HG03095 (cell line): ENCODE results near the gene AQP1.

Experiments
- ATAC-seq: cut with Tn5 transposase; IDR thresholded peaks from one replicate; pipeline ENCODE4 v1.9.1; 2021; ENCODE audit warnings: moderate library complexity; ENCODE audit not compliant: unreplicated experiment

Gene AQP1

GRCh38 chr7:30918676-30919075, 7.0 kb downstream of the AQP1 start:
- no peak for ATAC-seq

- ATAC-seq = no peak
Measured at GRCh38 chr7:30920021-30920583, 8.4 kb downstream of the AQP1 start.

DNA sequence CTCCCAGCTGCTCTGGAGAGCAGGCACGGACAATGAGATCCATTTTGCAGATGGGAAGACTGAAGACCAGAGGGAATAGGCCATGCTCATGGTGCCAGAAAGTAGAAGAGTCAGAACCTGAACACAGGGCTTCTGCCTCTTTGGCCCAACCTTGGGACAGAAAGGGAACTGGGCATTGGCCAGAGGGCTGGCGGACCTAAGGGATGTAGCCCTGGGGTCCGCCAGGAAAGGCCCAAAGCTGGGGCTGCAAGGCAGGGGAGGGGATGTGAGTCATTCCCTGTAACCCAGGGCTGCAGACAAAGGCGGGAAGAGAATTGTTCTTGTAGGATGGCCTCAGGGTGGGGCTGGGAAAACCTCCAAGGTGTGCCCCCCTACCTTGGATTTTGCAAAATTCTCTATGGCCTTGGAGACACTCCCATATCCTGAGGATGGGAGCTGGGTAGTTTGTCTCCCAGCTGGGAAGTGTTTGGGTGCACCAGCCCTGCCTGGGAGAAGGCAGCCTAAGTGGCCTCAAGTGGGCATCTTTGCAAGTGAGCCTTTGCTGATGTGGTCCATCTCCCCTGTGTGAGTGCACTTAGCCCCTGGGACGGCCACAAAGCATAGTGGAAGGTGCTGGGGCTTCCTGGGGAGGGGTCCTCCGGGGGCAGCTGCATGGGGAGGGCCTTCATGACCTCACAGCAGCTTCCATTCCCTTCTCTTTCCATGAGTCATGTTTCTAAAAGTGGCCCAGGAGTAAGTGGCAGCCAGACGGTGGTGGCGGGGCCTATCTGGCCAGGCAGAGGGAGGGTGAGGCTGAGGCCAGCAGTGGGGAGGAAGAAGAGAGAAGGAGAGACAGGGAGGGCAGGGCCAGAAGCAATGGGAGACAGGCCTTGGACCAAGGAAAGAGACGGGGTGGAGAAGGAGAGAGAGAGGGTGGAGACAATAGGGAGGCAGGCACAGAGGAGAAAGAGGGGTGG, 9.2 kb downstream of the AQP1 start:
- no peak for ATAC-seq

DNA sequence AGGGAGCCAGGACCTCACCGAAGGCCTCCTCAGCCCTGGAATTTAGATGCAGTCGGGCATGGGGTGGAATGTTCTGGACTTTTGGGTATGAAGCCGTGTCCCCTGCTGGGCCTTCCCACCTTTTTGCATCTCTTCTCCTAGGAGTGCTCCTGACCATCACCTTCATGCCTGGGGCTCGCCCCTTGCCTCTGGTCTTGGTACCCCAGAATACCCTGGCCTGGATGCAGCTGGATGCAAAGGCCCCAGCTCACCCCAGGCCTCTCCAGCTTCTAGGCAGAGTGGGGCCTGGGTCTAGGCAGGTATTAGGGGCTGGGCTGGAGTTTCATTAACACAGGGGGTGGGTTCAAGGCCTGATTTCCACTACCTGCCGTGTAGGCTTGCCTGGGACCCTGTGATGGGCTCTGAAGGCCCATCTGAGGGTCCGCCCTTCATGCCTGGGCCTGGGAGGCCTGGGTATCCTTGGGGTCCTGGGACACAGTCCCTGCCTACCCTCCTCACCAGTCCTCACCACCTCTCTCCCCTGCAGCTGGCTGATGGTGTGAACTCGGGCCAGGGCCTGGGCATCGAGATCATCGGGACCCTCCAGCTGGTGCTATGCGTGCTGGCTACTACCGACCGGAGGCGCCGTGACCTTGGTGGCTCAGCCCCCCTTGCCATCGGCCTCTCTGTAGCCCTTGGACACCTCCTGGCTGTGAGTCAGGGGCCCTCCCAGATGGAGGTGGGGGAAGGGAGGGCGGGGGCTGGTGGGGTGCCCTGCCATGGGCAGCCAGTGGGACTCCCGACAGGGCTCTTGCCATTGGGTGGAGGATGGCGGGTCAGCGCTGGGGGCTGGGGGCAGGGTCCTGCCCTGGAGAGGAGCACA, 10.1 kb downstream of the AQP1 start:
- no peak for ATAC-seq

- ATAC-seq = no peak
Measured at GRCh38 chr7:30922596-30922995, 10.9 kb downstream of the AQP1 start.

DNA sequence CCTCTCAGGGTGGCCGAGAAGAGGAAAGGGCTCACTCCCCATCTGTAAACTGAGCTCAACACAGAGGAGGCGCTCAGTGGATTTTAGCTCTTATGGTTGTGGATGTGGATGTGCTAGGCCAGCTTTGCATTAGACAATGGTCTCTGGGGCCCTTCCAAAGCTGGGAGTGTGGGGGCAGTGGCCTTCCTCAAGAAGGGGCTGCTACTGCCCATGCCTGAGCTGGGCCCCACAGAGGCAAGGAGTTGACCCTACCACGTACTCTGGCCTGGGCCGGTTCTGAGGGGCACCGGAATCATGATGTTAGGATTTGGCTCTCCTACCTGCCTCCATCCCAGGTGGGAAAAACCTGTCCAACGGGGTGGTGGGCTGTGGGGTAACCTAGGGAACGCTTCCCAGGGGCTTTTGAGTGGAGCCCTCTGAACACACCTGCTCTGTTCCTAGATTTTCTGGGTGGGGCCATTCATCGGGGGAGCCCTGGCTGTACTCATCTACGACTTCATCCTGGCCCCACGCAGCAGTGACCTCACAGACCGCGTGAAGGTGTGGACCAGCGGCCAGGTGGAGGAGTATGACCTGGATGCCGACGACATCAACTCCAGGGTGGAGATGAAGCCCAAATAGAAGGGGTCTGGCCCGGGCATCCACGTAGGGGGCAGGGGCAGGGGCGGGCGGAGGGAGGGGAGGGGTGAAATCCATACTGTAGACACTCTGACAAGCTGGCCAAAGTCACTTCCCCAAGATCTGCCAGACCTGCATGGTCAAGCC, 11.5 kb downstream of the AQP1 start:
- no peak for ATAC-seq

- ATAC-seq = no peak
Measured at GRCh38 chr7:30923774-30924413, 12.2 kb downstream of the AQP1 start.

DNA sequence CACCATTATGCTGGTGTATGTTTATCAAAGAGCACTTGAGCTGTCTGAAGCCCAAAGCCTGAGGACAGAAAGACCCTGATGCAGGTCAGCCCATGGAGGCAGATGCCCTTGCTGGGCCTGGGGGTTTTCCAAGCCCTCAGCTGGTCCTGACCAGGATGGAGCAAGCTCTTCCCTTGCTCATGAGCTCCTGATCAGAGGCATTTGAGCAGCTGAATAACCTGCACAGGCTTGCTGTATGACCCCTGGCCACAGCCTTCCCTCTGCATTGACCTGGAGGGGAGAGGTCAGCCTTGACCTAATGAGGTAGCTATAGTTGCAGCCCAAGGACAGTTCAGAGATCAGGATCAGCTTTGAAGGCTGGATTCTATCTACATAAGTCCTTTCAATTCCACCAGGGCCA, 13.0 kb downstream of the AQP1 start:
- no peak for ATAC-seq

- ATAC-seq = no peak
Measured at GRCh38 chr7:30925117-30925516, 13.5 kb downstream of the AQP1 start.

DNA sequence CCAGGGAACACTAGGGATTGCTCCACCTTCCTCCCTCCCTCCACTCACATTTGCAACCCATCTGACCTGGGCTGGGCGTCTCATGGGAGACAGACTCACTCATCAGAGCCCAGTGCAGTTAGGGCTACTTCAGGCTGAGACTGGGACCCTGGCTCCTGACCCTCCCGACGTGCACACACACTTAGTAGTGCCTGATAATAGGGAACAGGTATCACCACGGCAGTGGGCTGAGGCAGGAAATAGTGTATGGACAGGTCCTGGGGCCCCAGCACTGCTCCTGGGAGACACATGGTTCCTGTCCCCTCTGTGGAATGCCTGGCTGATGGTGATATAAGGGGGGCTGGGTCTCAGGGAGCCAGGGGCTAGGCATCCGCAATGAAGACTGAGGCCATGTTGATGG, 14.3 kb downstream of the AQP1 start:
- ATAC-seq = no peak

DNA sequence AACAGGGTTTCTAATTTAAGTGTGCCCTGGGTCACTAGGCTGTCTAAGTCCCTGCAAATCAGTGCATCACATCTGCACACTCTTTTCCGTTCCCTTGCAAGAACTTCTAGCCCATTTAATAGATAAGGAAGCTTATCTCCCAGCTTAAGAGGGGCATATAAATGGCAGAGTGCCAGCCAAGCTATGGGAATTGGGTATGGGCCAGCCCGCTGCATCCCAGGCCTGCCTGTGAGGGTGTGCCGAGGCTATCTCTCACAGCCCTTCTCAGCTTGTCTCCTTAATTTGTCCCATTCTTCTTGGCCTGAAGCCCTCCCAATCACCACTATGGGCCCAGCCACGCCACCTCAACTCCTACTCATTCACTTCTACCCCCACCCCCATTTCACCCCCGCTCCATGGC, 14.7 kb downstream of the AQP1 start:
- no peak for ATAC-seq

DNA sequence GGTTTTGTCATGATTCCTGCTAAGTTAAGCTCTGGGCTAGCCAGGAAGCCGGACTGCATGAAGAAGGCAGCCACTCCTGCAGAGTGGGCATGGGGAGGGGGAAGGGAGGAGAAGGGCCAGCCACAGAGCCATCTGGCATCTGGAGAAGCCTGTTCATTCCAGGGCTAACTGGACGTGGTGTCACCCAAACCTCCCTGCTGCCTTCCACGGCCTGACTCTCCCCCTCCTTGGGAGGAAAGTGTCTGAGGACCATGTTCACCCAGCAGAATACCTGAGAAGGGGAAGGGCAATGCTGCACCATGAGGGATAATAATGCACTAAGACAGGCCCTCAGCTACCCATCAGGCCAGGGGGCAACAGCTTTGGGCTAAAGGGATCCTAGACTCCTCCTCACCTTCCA, 15.4 kb downstream of the AQP1 start:
- no peak for ATAC-seq

DNA sequence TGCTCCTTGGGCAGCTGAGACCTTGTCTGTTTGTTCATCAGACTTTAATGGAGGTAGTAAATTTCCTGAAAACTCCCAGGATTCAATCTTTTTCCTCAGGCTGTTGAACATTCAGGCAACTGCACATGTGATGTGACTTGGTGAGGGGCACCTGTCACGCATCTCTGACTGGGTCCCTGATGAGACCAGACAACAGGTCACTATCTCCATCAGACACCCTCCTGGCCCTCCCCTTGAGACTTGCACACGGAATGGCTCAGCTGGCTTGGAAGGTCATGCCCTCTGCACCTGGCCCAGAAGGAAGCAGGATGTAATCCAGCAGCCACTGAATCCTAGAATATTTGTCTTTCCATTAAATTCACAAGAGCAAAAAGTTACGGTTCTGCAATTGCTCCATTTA, 15.9 kb downstream of the AQP1 start:
- no peak for ATAC-seq

- ATAC-seq = no peak
Measured at GRCh38 chr7:30928254-30928872, 16.7 kb downstream of the AQP1 start.

- no peak for ATAC-seq
Measured at GRCh38 chr7:30929686-30930085, 18.0 kb downstream of the AQP1 start.

DNA sequence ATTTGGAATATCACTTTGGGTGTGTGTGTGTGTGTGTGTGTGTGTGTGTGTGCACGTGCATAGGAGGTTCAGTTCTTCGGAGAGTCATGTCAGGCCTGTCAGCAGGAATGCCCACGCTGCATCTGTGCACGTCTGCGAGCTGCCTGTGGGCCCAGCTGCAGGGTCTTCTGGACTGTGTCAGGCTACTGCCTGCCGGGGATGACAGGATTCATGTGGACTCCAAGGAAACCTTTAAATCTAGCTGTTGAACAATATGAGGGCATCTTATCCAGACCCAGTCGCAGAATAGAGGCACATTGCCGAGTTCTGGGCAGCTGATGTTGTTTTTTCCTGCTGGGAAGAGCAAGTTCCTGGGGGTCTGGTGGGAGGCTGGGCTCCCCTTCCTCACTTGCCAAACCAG, 19.0 kb downstream of the AQP1 start:
- no peak for ATAC-seq

DNA sequence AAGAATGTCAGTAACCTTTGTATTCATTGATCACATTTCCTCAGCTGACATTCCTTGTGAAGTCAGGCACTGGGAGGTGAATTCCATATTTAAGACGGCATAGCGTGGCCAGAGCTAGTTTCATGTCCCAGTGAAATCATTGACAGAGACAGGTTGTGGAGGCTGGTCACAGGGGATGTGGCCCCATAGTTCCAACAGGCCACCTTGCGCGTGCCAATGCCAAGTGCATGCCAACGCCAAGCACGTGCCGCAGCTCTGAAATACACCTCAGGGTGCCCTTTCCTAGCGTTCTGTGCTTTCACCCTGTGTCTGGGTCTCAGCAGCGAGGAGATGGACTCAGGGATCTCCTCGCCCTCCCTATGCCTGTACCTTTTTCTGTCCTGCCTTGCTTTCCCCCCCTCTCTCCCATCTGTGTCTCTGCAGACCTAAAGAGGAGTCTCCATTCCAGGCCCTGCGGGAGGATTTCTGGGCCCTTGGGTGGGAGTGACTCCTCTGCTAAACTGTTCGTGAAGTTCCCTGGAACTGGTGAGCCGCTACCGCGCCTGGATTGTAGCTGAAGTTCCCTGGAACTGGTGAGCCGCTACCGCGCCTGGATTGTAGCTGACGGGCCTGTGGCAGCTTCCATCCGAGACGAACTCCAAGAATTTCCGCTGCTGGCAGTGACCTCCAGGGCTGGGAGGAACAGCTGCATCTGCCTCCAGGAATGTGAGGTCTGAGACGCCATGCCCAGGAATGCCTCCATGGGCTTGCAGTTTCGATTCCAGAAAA, 19.7 kb downstream of the AQP1 start:
- ATAC-seq = no peak

DNA sequence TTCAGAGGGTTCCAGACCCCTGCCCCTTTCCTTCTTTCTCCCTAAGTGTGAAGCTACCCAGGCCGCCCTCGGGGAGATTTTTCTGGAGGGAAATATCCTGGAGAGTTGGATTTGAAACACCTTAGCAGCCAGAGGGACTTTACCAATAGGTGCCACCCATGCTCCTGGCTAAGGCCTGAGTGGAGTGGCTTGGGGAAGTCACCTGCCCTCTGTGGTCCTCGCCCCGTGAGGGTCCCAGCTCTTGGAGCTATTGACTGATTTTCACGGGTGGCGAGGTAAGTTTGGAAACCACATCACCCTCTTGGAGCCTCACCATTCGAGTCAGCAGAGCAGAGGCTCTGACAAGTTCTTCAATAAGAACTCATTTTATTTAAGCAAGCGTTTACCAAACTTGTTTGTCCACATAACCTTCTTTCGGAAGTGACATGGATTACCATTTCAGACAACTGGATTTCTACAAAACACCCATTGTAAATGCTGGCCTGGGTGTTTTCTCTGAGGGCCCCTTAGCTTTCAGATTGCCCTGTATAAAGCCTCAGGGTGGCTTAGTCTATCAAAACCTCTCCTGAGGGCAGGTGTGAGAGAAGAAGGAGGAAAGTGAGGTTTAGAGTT, 20.4 kb downstream of the AQP1 start:
- ATAC-seq = no peak

DNA sequence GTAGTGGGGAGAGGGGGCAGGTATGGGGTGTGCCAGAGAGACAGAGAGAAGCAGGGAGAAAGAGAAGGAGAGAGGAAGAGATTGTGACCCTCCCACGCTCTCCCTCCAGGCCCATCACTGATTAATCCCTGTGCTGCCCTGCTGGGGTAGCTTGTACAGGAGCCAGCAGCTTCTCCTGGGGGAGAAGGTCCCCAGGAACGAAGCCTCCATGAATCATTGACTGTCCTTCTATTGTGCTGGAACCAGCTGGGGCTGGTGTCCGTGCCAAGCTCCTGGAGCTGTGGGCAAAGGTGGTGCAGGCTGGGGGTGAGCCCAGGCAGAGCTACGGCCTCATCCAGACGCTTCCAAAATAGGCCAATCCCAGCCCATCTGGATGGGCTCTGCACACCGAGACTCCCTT, 20.9 kb downstream of the AQP1 start:
- no peak for ATAC-seq
